ENCODE data around the gene NDUFB3. TPM values are rescaled to one million over a fixed set of nuclear protein-coding genes. Genes with fewer than 3 reads are reported as not detected.
A peak's percentile ranks its signal among the peaks of the same experiment; 100 is the strongest.
"Not testable (repeated sequence)": the region's sequence is repeated elsewhere in the genome, so short reads cannot be mapped to it uniquely, and the experiment has no call there.

NDUFB3 gene
- 98.6 TPM for polyA plus RNA-seq (2013, experiment 1 of 2)
- polyA plus RNA-seq (2013, experiment 2 of 2) = 101 TPM

- WGBS (ENCODE audit: extremely low coverage, insufficient coverage, low lambda C conversion rate) = no CpG with 5 or more reads among the region's 34 CpGs
- Histone ChIP-seq H3K4ac (ENCODE audit: low read depth, low read length) (no peak within 1 kb of the TSS), H3K79me1 (ENCODE audit: low read length) (peaks cover 11% of the 10 kb centered on the region), H3K56ac (ENCODE audit: low read length) (peak within 1 kb of the TSS; percentile 97), H3K18ac (ENCODE audit: low read length) (peak within 1 kb of the TSS; percentile 43), H3K9ac (ENCODE audit: low read length) (peak within 1 kb of the TSS; percentile 92), H3K4me3 (ENCODE audit: low read length) (peak within 1 kb of the TSS; percentile 98), H3K27ac (ENCODE audit: low read depth, low read length) (peak within 1 kb of the TSS; percentile 71), H4K8ac (ENCODE audit: low read depth, low read length) (no peak within 1 kb of the TSS), H3K36me3 (ENCODE audit: control insufficient read depth, insufficient read depth, low read length) (no peaks in the 10 kb centered on the region), H2BK5ac (ENCODE audit: low read length) (peak within 1 kb of the TSS; percentile 99), H4K5ac (ENCODE audit: low read length) (peak within 1 kb of the TSS; percentile 94), H3K23ac (ENCODE audit: low read length) (peak within 1 kb of the TSS; percentile 33), H3K79me2 (ENCODE audit: control insufficient read depth, insufficient read depth, low read length) (peaks cover 21% of the 10 kb centered on the region), H2AK5ac (ENCODE audit: low read length) (no peak within 1 kb of the TSS), H2BK15ac (replicated peaks; ENCODE audit: low read depth) (no peak within 1 kb of the TSS), H3K4me1 (ENCODE audit: control insufficient read depth, low read depth, low read length) (no peaks in the 10 kb centered on the region), H3K4me2 (ENCODE audit: low read length) (peak within 1 kb of the TSS; percentile 95), H3K27me3 (ENCODE audit: insufficient read depth, low read length, poor library complexity) (no peaks in the 10 kb centered on the region), H2BK120ac (ENCODE audit: low read depth, low read length) (no peak within 1 kb of the TSS)
- peak; percentile 98 for DNase-seq
Observed at GRCh38 chr2:201071479-201072200, at the start of gene NDUFB3, which contains the start of gene HYCC2. TSS of gene NDUFB3 (plus strand) at chr2:201072001. CDS start at chr2:201078883, 6,882 bp downstream. TSS of gene HYCC2 (minus strand) at chr2:201071671. CDS start at chr2:201024009, 47,662 bp downstream.

GRCh38 chr2:201024518-201024917 is 47.3 kb upstream of the NDUFB3 start:
- H3K56ac ChIP-seq (ENCODE audit: low read length) = no peak overlapping the region
- no peaks in the 10 kb centered on the region for H3K79me1 ChIP-seq (ENCODE audit: low read length)
- no peak overlapping the region for H2BK15ac ChIP-seq (replicated peaks; ENCODE audit: low read depth)
- H4K5ac ChIP-seq (ENCODE audit: low read length) = no peak overlapping the region
- H3K27ac ChIP-seq (ENCODE audit: low read depth, low read length) = no peak overlapping the region
- H3K4ac ChIP-seq (ENCODE audit: low read depth, low read length) = no peak overlapping the region
- H3K23ac ChIP-seq (ENCODE audit: low read length) = no peak overlapping the region
- no peaks in the 10 kb centered on the region for H3K27me3 ChIP-seq (ENCODE audit: insufficient read depth, low read length, poor library complexity)
- no peaks in the 10 kb centered on the region for H3K36me3 ChIP-seq (ENCODE audit: control insufficient read depth, insufficient read depth, low read length)
- no peaks in the 10 kb centered on the region for H3K4me1 ChIP-seq (ENCODE audit: control insufficient read depth, low read depth, low read length)
- no peak overlapping the region for H2BK120ac ChIP-seq (ENCODE audit: low read depth, low read length)
- no peak for DNase-seq
- no peak overlapping the region for H2AK5ac ChIP-seq (ENCODE audit: low read length)
- no peak overlapping the region for H3K4me2 ChIP-seq (ENCODE audit: low read length)
- H4K8ac ChIP-seq (ENCODE audit: low read depth, low read length) = no peak overlapping the region
- no peak overlapping the region for H3K18ac ChIP-seq (ENCODE audit: low read length)
- H2BK5ac ChIP-seq (ENCODE audit: low read length) = no peak overlapping the region
- H3K79me2 ChIP-seq (ENCODE audit: control insufficient read depth, insufficient read depth, low read length) = no peaks in the 10 kb centered on the region
- no peak overlapping the region for H3K9ac ChIP-seq (ENCODE audit: low read length)
- H3K4me3 ChIP-seq (ENCODE audit: low read length) = no peak overlapping the region

GRCh38 chr2:201034355-201034754 is 37.4 kb upstream of the NDUFB3 start:
- H3K27me3 ChIP-seq (ENCODE audit: insufficient read depth, low read length, poor library complexity); H3K56ac ChIP-seq (ENCODE audit: low read length); H3K36me3 ChIP-seq (ENCODE audit: control insufficient read depth, insufficient read depth, low read length); H3K79me2 ChIP-seq (ENCODE audit: control insufficient read depth, insufficient read depth, low read length); DNase-seq; H2BK120ac ChIP-seq (ENCODE audit: low read depth, low read length); H2BK5ac ChIP-seq (ENCODE audit: low read length); H3K4me1 ChIP-seq (ENCODE audit: control insufficient read depth, low read depth, low read length); H3K4ac ChIP-seq (ENCODE audit: low read depth, low read length); H3K4me2 ChIP-seq (ENCODE audit: low read length); H3K79me1 ChIP-seq (ENCODE audit: low read length); H3K4me3 ChIP-seq (ENCODE audit: low read length); H3K9ac ChIP-seq (ENCODE audit: low read length); H4K8ac ChIP-seq (ENCODE audit: low read depth, low read length); H3K18ac ChIP-seq (ENCODE audit: low read length); H4K5ac ChIP-seq (ENCODE audit: low read length); H3K23ac ChIP-seq (ENCODE audit: low read length); H3K27ac ChIP-seq (ENCODE audit: low read depth, low read length); H2AK5ac ChIP-seq (ENCODE audit: low read length); H2BK15ac ChIP-seq (replicated peaks; ENCODE audit: low read depth): not testable (repeated sequence)
- WGBS (ENCODE audit: extremely low coverage, insufficient coverage, low lambda C conversion rate) = no CpG with 5 or more reads among the region's 2 CpGs

- WGBS (ENCODE audit: extremely low coverage, insufficient coverage, low lambda C conversion rate) = no CpG with 5 or more reads among the region's 4 CpGs
- H3K9ac ChIP-seq (ENCODE audit: low read length); H3K4me2 ChIP-seq (ENCODE audit: low read length); H3K79me1 ChIP-seq (ENCODE audit: low read length); H3K4me3 ChIP-seq (ENCODE audit: low read length); H3K27me3 ChIP-seq (ENCODE audit: insufficient read depth, low read length, poor library complexity); H3K27ac ChIP-seq (ENCODE audit: low read depth, low read length); H3K56ac ChIP-seq (ENCODE audit: low read length); H3K4me1 ChIP-seq (ENCODE audit: control insufficient read depth, low read depth, low read length); H3K4ac ChIP-seq (ENCODE audit: low read depth, low read length); H4K5ac ChIP-seq (ENCODE audit: low read length); DNase-seq; H3K36me3 ChIP-seq (ENCODE audit: control insufficient read depth, insufficient read depth, low read length); H3K23ac ChIP-seq (ENCODE audit: low read length); H4K8ac ChIP-seq (ENCODE audit: low read depth, low read length); H3K79me2 ChIP-seq (ENCODE audit: control insufficient read depth, insufficient read depth, low read length); H2BK5ac ChIP-seq (ENCODE audit: low read length); H2BK120ac ChIP-seq (ENCODE audit: low read depth, low read length); H2AK5ac ChIP-seq (ENCODE audit: low read length); H3K18ac ChIP-seq (ENCODE audit: low read length); H2BK15ac ChIP-seq (replicated peaks; ENCODE audit: low read depth): not testable (repeated sequence)
Observed at GRCh38 chr2:201038361-201038760, 33.4 kb upstream of the NDUFB3 start.

- H2BK5ac ChIP-seq (ENCODE audit: low read length) = no peak overlapping the region
- H3K79me2 ChIP-seq (ENCODE audit: control insufficient read depth, insufficient read depth, low read length) = no peaks in the 10 kb centered on the region
- no peak overlapping the region for H2AK5ac ChIP-seq (ENCODE audit: low read length)
- H3K27me3 ChIP-seq (ENCODE audit: insufficient read depth, low read length, poor library complexity) = no peaks in the 10 kb centered on the region
- H3K4ac ChIP-seq (ENCODE audit: low read depth, low read length) = no peak overlapping the region
- no peak overlapping the region for H3K27ac ChIP-seq (ENCODE audit: low read depth, low read length)
- no peak overlapping the region for H3K4me2 ChIP-seq (ENCODE audit: low read length)
- H3K9ac ChIP-seq (ENCODE audit: low read length) = no peak overlapping the region
- H3K36me3 ChIP-seq (ENCODE audit: control insufficient read depth, insufficient read depth, low read length) = no peaks in the 10 kb centered on the region
- no peak overlapping the region for H2BK15ac ChIP-seq (replicated peaks; ENCODE audit: low read depth)
- no peak overlapping the region for H3K56ac ChIP-seq (ENCODE audit: low read length)
- H3K18ac ChIP-seq (ENCODE audit: low read length) = no peak overlapping the region
- no peaks in the 10 kb centered on the region for H3K4me1 ChIP-seq (ENCODE audit: control insufficient read depth, low read depth, low read length)
- H4K8ac ChIP-seq (ENCODE audit: low read depth, low read length) = no peak overlapping the region
- no CpG with 5 or more reads among the region's 2 CpGs for WGBS (ENCODE audit: extremely low coverage, insufficient coverage, low lambda C conversion rate)
- H3K4me3 ChIP-seq (ENCODE audit: low read length) = no peak overlapping the region
- H4K5ac ChIP-seq (ENCODE audit: low read length) = no peak overlapping the region
- H2BK120ac ChIP-seq (ENCODE audit: low read depth, low read length) = no peak overlapping the region
- DNase-seq = no peak
- no peaks in the 10 kb centered on the region for H3K79me1 ChIP-seq (ENCODE audit: low read length)
- H3K23ac ChIP-seq (ENCODE audit: low read length) = no peak overlapping the region
Observed at GRCh38 chr2:201038855-201039254, 32.9 kb upstream of the NDUFB3 start.

Measured in mesendoderm (in vitro differentiated cells).